ENCODE measurements around the gene STIP1. TPM values are rescaled to one million over a fixed set of nuclear protein-coding genes. Genes with fewer than 3 reads are reported as not detected.

The STIP1 gene
- total RNA-seq = 100 to 1,000 TPM; 476 to 486 TPM

- POLR2A ChIA-PET = interaction anchor here (0.5 to 5.8 kb wide), 14 partner anchors 14 to 365 kb away, joined by 3 to 106 read pairs (median 4); partner anchors contain the start of genes ESRRA, FERMT3, MACROD1 and PPP1R14B
- CTCF ChIA-PET = interaction anchor here (1.0 to 7.1 kb wide), 9 partner anchors 20 to 185 kb away, joined by 3 to 54 read pairs (median 4); partner anchors contain the start of genes FERMT3, MACROD1 and RPS6KA4
These were observed at the start of gene STIP1 for GRCh38 chr11:64185693-64186491. Gene STIP1 (plus strand): TSS chr11:64186171. CDS start chr11:64186262, 91 bp downstream.

DNA sequence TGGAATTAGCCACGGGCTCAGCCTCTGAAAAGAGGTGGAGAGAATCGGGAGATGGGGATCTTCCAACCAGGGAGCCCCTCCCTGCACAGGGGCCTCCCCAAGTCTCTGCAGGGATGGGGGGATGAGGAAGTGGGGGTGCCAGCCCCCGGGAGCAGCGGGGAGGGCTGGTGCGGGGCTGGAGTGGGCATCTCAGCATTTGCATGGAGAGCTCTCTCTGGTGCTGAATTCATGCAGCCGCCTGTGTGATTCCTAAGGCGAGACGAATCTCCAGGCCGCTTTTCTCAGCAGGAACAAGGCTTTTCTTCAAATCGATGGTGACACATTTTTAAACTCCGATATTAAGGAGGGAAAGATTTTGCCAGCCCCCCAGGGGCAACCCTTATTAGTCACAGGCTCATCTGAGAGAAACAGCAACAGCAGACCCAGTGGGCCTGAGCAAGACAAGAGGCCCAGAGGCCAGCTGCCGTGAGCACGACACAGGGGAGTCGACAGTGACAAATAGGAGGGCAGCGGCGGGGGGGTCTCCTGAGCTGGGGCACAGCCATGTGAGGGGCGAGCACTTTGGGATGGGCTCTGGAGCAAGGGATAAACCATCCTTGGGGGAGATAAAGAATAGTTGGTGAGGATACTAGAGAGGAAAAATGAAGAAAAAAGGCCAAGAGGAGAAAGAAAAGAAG, 49.1 kb upstream of the STIP1 start:
- ChIA-PET POLR2A (no interaction called here), CTCF (interaction anchor here (0.9 kb wide), 1 partner anchor 137 kb away, joined by 3 read pairs; no protein-coding TSS in a partner anchor)

DNA sequence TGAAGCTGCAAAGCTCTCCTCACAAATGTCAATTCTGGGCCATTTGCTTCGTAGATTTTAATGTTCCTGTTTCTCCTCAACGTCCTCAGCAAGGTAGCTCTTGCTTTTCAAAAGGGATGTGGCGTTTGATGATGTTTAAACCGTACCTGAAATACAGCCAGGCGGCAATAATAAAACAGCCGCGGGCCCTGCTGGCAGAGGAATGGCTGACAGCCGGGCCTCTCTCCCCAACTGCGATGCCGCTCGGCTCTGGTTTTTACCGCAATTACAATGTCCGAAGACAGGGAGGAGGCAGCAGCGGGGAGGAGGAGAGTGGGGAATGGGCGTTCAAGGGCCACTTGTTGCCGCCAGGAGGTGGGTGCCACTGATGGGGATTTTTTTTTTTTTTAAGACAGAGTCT, 47.6 kb upstream of the STIP1 start:
- CTCF ChIA-PET = no interaction called here
- POLR2A ChIA-PET = no interaction called here

DNA sequence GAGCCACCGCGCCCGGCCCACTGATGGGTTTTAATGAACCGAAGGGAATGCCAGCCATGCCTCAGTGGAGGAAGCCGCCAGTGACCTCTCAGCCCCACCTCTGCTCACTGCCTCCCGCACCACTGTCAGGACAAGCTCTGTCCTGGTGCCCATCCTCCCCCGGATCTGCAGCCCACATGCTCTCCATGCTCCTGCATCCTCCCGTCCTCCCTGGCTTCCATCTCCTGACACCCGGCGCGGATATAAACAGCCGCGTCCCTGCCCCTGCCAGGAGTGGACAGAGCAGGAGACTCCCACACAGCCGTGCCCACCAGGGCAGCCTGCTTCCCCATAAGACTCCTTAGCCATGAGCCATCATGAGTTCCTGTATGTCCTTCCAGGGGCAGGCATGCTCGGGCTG, 46.9 kb upstream of the STIP1 start:
- POLR2A ChIA-PET = no interaction called here
- CTCF ChIA-PET = no interaction called here

DNA sequence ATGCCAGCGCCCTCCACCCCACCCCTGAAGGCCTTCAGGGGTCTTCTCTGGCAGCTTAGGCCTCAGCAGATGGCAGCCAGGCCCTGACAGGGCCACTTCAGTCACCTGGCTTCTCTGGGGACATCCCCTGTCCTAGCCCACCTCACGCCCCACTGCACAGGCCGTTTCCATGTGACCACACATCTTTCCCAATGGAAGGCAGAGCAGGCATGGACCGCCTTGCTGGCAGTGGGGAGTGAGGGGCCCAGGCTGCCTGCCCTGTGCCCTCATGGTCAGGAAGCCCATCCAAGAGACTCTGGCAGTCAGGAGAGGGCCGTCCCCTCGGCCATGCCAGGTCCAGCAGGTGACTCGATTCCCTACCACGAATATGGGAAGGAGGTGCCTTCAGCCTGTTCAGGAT, 45.9 kb upstream of the STIP1 start:
- POLR2A ChIA-PET = no interaction called here

DNA sequence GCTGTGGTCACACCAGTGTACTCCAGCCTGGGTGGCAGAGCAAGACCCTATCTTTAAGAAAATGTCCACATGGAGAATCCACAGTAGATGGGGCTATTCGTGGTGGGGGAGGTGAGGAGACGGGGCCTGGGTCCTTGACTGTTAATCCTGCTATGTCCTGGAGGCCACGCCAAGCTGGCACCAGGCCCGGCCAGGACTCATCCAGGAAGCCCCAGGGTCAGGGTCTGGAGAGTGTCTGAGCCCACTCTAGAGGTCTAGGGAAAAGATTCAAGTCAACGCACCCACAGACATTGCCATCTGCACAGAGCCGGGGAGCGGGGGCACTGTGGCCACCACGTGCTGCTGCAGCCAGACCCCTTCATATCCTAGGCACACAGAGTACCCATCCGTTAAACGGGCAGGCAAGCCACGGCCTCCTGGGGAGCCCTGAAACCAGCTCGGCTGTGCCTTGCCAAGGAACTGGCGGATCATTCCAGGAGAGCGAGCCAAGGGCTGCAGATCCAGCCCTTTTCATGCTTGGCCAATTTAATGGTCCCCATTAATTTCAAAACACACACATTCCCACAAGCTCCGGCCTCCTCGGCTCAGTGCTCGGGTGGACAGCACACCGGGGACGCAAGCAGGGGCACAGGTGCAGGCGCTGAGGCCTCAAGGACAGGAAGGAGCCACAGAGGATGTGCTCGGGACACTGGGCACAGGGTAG, 44.7 kb upstream of the STIP1 start:
- CTCF ChIA-PET = interaction anchor here (0.6 to 2.1 kb wide), 2 partner anchors 80 to 140 kb away, joined by 4 to 5 read pairs; no protein-coding TSS in a partner anchor
- POLR2A ChIA-PET = no interaction called here

More for the DNA sequence above, 45.9 kb upstream of the STIP1 start:
- CTCF ChIA-PET = no interaction called here

GRCh38 chr11:64144587-64145472, 41.1 kb upstream of the STIP1 start:
- ChIA-PET CTCF (interaction anchor here (0.5 kb wide), 1 partner anchor 300 kb away, joined by 3 read pairs; no protein-coding TSS in a partner anchor), POLR2A (no interaction called here)

- ChIA-PET CTCF (interaction anchor here (1.0 to 1.2 kb wide), 2 partner anchors 13 to 130 kb away, joined by 3 read pairs; no protein-coding TSS in a partner anchor), POLR2A (no interaction called here)
These were observed 39.7 kb upstream of the STIP1 start for GRCh38 chr11:64146036-64146955.

- ChIA-PET CTCF (interaction anchor here (0.6 to 3.1 kb wide), 9 partner anchors 53 to 424 kb away, joined by 3 to 51 read pairs (median 3); partner anchors contain the start of gene MARK2), POLR2A (no interaction called here)
These were observed 37.6 kb upstream of the STIP1 start for GRCh38 chr11:64148226-64148916.

GRCh38 chr11:64148917-64149617, 36.9 kb upstream of the STIP1 start:
- CTCF ChIA-PET = interaction anchor here (0.6 to 3.1 kb wide), 10 partner anchors 10 to 425 kb away, joined by 3 to 51 read pairs (median 3); partner anchors contain the start of gene MARK2
- POLR2A ChIA-PET = no interaction called here

DNA sequence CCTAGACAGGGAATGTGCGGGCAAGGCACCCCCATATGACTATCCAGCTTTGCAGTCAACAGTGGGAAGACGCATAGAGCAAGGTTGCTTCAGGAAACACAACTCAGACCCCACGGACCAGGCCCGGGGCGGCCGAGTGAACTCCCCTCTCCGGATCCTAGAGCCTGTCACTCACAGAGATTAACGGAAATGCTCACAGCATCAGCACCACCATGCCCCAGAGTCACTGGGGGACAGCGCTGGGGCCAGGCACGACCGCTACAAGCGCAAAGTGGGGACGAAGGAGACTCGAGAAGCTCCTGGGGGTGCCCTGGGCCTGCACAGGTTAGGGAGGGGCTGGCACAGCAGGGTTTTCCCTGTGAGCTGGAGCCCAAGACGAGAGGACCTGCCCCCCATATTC, 35.9 kb upstream of the STIP1 start:
- POLR2A ChIA-PET = no interaction called here
- CTCF ChIA-PET = interaction anchor here (0.6 to 3.6 kb wide), 5 partner anchors 148 to 312 kb away, joined by 3 to 51 read pairs (median 17); partner anchors contain the start of gene MARK2

DNA sequence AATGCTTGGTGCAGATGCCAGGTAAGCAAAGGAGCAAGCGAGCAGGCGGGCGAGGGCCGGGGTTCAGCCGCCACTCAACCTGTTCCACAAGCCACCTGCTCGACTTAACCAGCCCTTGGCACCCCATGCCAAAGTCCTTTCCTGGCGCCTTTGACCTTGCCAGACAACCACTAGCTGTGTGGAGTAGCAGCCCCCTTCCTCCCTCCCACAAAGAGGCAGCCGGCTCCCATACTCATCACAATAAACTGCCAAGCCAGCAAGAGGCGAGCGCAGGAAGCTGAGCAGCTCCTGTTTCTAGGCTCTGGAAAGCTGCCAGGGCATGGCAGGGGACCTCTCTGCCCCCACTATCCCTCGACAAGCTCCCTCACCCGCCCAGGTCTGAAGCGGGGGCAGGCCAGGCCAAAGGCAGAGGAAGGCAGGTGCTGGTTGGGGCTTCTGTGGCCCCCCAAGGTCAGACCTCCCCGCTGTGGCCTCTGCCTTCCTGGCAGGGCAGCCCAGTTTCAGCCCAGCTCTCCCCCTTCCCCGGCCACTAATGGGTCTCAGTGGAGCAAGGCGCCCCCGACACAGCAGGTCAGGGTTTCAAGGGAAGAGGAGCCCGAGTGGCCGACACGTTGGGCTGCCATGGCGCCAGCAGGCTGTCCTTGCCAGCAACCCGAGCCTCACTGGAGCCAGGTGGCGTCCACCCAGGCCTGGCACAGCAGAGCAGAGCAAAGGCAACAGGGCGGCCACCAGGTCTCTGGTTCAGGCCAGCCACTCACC, 35.3 kb upstream of the STIP1 start:
- ChIA-PET POLR2A (no interaction called here), CTCF (interaction anchor here (1.5 to 3.6 kb wide), 2 partner anchors 19 to 151 kb away, joined by 4 to 32 read pairs; no protein-coding TSS in a partner anchor)

GRCh38 chr11:64151337-64151736, 34.6 kb upstream of the STIP1 start:
- ChIA-PET POLR2A (no interaction called here), CTCF (interaction anchor here (1.5 to 3.6 kb wide), 4 partner anchors 15 to 152 kb away, joined by 4 to 32 read pairs (median 10); partner anchors contain the start of gene MACROD1)

GRCh38 chr11:64152841-64153691, 32.9 kb upstream of the STIP1 start:
- CTCF ChIA-PET = interaction anchor here (0.9 to 3.6 kb wide), 13 partner anchors 13 to 316 kb away, joined by 3 to 32 read pairs (median 4); partner anchors contain the start of gene MACROD1
- POLR2A ChIA-PET = no interaction called here

DNA sequence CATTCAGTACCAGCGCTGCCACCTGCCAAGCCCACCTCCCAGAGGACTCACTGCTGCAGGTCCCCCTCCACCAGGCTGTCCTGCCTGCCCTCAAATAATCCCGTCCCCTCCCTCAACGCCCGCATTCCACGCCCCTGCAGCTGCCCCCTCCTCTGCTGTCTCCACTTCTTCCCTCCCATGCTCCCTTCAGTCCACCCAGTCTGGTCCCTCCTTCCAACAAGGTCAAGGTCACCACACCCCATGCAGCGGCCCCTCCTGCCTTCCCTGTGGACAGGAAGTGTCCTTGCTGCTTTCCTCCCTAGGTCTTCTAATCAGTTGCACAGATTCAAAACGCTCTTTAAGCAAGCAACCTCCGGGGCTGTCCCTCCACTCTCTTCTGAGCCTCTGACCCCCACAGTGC, 32.2 kb upstream of the STIP1 start:
- CTCF ChIA-PET = interaction anchor here (1.0 to 3.6 kb wide), 9 partner anchors 12 to 317 kb away, joined by 3 to 32 read pairs (median 5); partner anchors contain the start of gene MACROD1
- POLR2A ChIA-PET = no interaction called here
